ENCODE data around the gene HS6ST1.

DNA sequence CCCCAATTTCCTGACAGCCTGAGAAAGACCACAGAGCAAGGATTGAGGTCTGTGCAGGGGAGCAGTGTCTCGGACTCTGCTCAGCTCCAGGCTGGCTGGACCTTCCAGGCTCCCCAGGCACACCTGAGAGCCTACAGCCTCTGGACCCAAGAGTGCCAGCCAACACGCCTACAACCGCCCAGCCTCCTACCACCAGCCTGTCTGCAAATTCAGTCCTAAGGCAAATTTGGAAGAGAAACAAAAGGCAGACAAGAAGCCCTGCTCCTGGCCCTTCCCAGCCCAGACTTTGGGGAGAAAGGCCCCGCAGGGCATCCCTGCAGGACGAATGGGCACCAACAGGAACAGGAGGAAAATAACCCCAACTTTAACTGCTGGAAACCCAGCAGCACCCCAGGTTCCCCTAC is 1.9 kb downstream of the HS6ST1 start:
- TF ChIP-seq, protein P1, sequence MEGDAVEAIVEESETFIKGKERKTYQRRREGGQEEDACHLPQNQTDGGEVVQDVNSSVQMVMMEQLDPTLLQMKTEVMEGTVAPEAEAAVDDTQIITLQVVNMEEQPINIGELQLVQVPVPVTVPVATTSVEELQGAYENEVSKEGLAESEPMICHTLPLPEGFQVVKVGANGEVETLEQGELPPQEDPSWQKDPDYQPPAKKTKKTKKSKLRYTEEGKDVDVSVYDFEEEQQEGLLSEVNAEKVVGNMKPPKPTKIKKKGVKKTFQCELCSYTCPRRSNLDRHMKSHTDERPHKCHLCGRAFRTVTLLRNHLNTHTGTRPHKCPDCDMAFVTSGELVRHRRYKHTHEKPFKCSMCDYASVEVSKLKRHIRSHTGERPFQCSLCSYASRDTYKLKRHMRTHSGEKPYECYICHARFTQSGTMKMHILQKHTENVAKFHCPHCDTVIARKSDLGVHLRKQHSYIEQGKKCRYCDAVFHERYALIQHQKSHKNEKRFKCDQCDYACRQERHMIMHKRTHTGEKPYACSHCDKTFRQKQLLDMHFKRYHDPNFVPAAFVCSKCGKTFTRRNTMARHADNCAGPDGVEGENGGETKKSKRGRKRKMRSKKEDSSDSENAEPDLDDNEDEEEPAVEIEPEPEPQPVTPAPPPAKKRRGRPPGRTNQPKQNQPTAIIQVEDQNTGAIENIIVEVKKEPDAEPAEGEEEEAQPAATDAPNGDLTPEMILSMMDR (IDR thresholded peaks at IDR 0.05) = no peak
- TF ChIP-seq SIN3A (IDR thresholded peaks at IDR 0.05; ENCODE audit: borderline replicate concordance, insufficient read depth, low read depth, low read length) (no peak), POLR2AphosphoS5 (IDR thresholded peaks at IDR 0.05; ENCODE audit: low read depth, low read length) (no peak), TCF7L2 (IDR thresholded peaks at IDR 0.05; ENCODE audit: low read depth, low read length) (no peak)
- TF ChIP-seq, protein P2, sequence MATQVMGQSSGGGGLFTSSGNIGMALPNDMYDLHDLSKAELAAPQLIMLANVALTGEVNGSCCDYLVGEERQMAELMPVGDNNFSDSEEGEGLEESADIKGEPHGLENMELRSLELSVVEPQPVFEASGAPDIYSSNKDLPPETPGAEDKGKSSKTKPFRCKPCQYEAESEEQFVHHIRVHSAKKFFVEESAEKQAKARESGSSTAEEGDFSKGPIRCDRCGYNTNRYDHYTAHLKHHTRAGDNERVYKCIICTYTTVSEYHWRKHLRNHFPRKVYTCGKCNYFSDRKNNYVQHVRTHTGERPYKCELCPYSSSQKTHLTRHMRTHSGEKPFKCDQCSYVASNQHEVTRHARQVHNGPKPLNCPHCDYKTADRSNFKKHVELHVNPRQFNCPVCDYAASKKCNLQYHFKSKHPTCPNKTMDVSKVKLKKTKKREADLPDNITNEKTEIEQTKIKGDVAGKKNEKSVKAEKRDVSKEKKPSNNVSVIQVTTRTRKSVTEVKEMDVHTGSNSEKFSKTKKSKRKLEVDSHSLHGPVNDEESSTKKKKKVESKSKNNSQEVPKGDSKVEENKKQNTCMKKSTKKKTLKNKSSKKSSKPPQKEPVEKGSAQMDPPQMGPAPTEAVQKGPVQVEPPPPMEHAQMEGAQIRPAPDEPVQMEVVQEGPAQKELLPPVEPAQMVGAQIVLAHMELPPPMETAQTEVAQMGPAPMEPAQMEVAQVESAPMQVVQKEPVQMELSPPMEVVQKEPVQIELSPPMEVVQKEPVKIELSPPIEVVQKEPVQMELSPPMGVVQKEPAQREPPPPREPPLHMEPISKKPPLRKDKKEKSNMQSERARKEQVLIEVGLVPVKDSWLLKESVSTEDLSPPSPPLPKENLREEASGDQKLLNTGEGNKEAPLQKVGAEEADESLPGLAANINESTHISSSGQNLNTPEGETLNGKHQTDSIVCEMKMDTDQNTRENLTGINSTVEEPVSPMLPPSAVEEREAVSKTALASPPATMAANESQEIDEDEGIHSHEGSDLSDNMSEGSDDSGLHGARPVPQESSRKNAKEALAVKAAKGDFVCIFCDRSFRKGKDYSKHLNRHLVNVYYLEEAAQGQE (IDR thresholded peaks at IDR 0.05; ENCODE audit: insufficient read depth in 1 of 2, low read depth in 2 of 2, low read length in 1 of 2) = no peak

Data from Panc1 (cell line).